GM18502 (cell line): ENCODE results near the gene CDHR3.
"Not testable (repeated sequence)": the region's sequence is repeated elsewhere in the genome, so short reads cannot be mapped to it uniquely, and the experiment has no call there.

Source experiments
- ATAC-seq: cut with Tn5 transposase; IDR thresholded peaks from one replicate; pipeline ENCODE4 v1.9.1; 2021; ENCODE audit warnings: mild to moderate bottlenecking; ENCODE audit not compliant: unreplicated experiment, poor library complexity

CDHR3 gene

GRCh38 chr7:105958012-105958411 is 5.1 kb upstream of the CDHR3 start:
- ATAC-seq = no peak

GRCh38 chr7:105962353-105962752 is 711 bp upstream of the CDHR3 start:
- ATAC-seq = no peak

- ATAC-seq = no peak
Measured at GRCh38 chr7:105971845-105972244, 8.8 kb downstream of the CDHR3 start.

- no peak for ATAC-seq
Measured at GRCh38 chr7:105972276-105972675, 9.2 kb downstream of the CDHR3 start.

- no peak for ATAC-seq
Measured at GRCh38 chr7:105974471-105974870, 11.4 kb downstream of the CDHR3 start.

- ATAC-seq = no peak
Measured at GRCh38 chr7:105975770-105976417, 12.8 kb downstream of the CDHR3 start.

- no peak for ATAC-seq
Measured at GRCh38 chr7:105976868-105977267, 13.8 kb downstream of the CDHR3 start.

- ATAC-seq = no peak
Measured at GRCh38 chr7:105978035-105978434, 15.0 kb downstream of the CDHR3 start.

- no peak for ATAC-seq
Measured at GRCh38 chr7:105978974-105979373, 15.9 kb downstream of the CDHR3 start.

GRCh38 chr7:105979405-105979804 is 16.3 kb downstream of the CDHR3 start:
- no peak for ATAC-seq

GRCh38 chr7:105980645-105981396 is 17.8 kb downstream of the CDHR3 start:
- ATAC-seq = no peak

- ATAC-seq = no peak
Measured at GRCh38 chr7:105982388-105982787, 19.3 kb downstream of the CDHR3 start.

- ATAC-seq = not testable (repeated sequence)
Measured at GRCh38 chr7:105984808-105985207, 21.7 kb downstream of the CDHR3 start.

GRCh38 chr7:105985229-105985628 is 22.2 kb downstream of the CDHR3 start:
- no peak for ATAC-seq

GRCh38 chr7:105985672-105986215 is 22.7 kb downstream of the CDHR3 start:
- ATAC-seq = no peak

- ATAC-seq = no peak
Measured at GRCh38 chr7:105987046-105987445, 24.0 kb downstream of the CDHR3 start.

- no peak for ATAC-seq
Measured at GRCh38 chr7:105988276-105988675, 25.2 kb downstream of the CDHR3 start.

- ATAC-seq = no peak
Measured at GRCh38 chr7:105989191-105989590, 26.1 kb downstream of the CDHR3 start.

- no peak for ATAC-seq
Measured at GRCh38 chr7:105989686-105990085, 26.6 kb downstream of the CDHR3 start.

GRCh38 chr7:105990141-105990540 is 27.1 kb downstream of the CDHR3 start:
- no peak for ATAC-seq

- no peak for ATAC-seq
Measured at GRCh38 chr7:105990727-105991453, 27.8 kb downstream of the CDHR3 start.
